Activated CD4-positive, alpha-beta memory T cell treated with anti-CD3 and anti-CD28 coated beads for 36 hours (primary cell): Measurements from ENCODE around the gene MOGAT3. TPM values are rescaled to one million over a fixed set of nuclear protein-coding genes. Genes with fewer than 3 reads are reported as not detected.

Source experiments
- CTCF ChIA-PET: fragments of 350-600 bp; sonication (Branson Sonifier 250); formaldehyde crosslinking; loops from one replicate; lab custom pipeline; 2021; ENCODE audit warnings: antibody characterized with exemption, inconsistent platforms; lab: Charles Lee
- POLR2A ChIA-PET: fragments of 350-600 bp; sonication (Branson Sonifier 250); formaldehyde crosslinking; loops from one replicate; lab custom pipeline; 2021; ENCODE audit warnings: antibody characterized with exemption; lab: Charles Lee
- DNase-seq: peaks from one replicate; pipeline ENCODE4 v3.0.0-alpha.2; 2020
- H3K27ac Mint-ChIP-seq: one replicate; pipeline ENCODE4 v1.8.0; 2021; ENCODE audit warnings: mixed read lengths
- H3K27me3 Mint-ChIP-seq: one replicate; pipeline ENCODE4 v1.8.0; 2021; ENCODE audit warnings: mixed read lengths
- H3K36me3 Mint-ChIP-seq: one replicate; pipeline ENCODE4 v1.8.0; 2021; ENCODE audit warnings: mixed read lengths
- H3K4me1 Mint-ChIP-seq: one replicate; pipeline ENCODE4 v1.8.0; 2021; ENCODE audit warnings: low read depth, mixed read lengths
- H3K4me3 Mint-ChIP-seq: one replicate; pipeline ENCODE4 v1.8.0; 2021; ENCODE audit warnings: mild to moderate bottlenecking, mixed read lengths
- H3K9me3 Mint-ChIP-seq: one replicate; pipeline ENCODE4 v1.8.0; 2021; ENCODE audit warnings: mixed read lengths
- intact Hi-C: fragments of 100-400 bp; cut with micrococcal nuclease; formaldehyde crosslinking; loops from one replicate; pipeline ENCODE4 v1.15.1; 2023
- total RNA-seq, 2 experiments: library from RNA; stranded (reverse); gene quantifications; one replicate each; pipeline ENCODE4 v1.2.3, GENCODE V29; 2021

MOGAT3 gene
- total RNA-seq, 2 experiments from 2014 or later: not detected

GRCh38 chr7:101179713-101180112, 21.1 kb downstream of the MOGAT3 start:
- H3K27ac Mint-ChIP-seq: no peak overlapping the region
- peaks cover 9% of the 10 kb centered on the region for H3K4me1 Mint-ChIP-seq
- intact Hi-C loops: no loop called here

GRCh38 chr7:101179117-101179516, 21.7 kb downstream of the MOGAT3 start:
- Mint-ChIP-seq H3K27ac (no peak overlapping the region), H3K27me3 (peaks cover 56% of the 10 kb centered on the region), H3K4me3 (no peak overlapping the region), H3K9me3 (no peaks in the 10 kb centered on the region), H3K36me3 (no peaks in the 10 kb centered on the region), H3K4me1 (peaks cover 15% of the 10 kb centered on the region)
- ChIA-PET POLR2A (no interaction called here), CTCF (interaction anchor here (6.9 kb wide), 1 partner anchor 13 kb away, joined by 34 read pairs; no protein-coding TSS in a partner anchor)
- no peak for DNase-seq
- intact Hi-C loops: no loop called here

More at GRCh38 chr7:101179713-101180112, 21.1 kb downstream of the MOGAT3 start:
- CTCF ChIA-PET: no interaction called here
- no peaks in the 10 kb centered on the region for H3K36me3 Mint-ChIP-seq
- no peak overlapping the region for H3K4me3 Mint-ChIP-seq
- POLR2A ChIA-PET: no interaction called here
- H3K27me3 Mint-ChIP-seq: peaks cover 51% of the 10 kb centered on the region
- no peaks in the 10 kb centered on the region for H3K9me3 Mint-ChIP-seq
- DNase-seq: no peak

GRCh38 chr7:101177644-101178043, 23.2 kb downstream of the MOGAT3 start:
- no peak overlapping the region for H3K27ac Mint-ChIP-seq
- no peaks in the 10 kb centered on the region for H3K36me3 Mint-ChIP-seq
- no peak for DNase-seq
- peaks cover 25% of the 10 kb centered on the region for H3K4me1 Mint-ChIP-seq
- peaks cover 66% of the 10 kb centered on the region for H3K27me3 Mint-ChIP-seq
- no peaks in the 10 kb centered on the region for H3K9me3 Mint-ChIP-seq
- H3K4me3 Mint-ChIP-seq: no peak overlapping the region
- ChIA-PET POLR2A (no interaction called here), CTCF (interaction anchor here (0.8 to 6.9 kb wide), 5 partner anchors 9 to 105 kb away, joined by 3 to 34 read pairs (median 3); no protein-coding TSS in a partner anchor)
- intact Hi-C loops: no loop called here

- H3K27ac Mint-ChIP-seq: peak overlapping the region; percentile 5
- intact Hi-C loops: no loop called here
- H3K36me3 Mint-ChIP-seq: no peaks in the 10 kb centered on the region
- H3K4me1 Mint-ChIP-seq: peaks cover 38% of the 10 kb centered on the region
- ChIA-PET CTCF (interaction anchor here (2.7 to 6.9 kb wide), 2 partner anchors 17 to 32 kb away, joined by 27 to 34 read pairs; no protein-coding TSS in a partner anchor), POLR2A (interaction anchor here (0.8 kb wide), 1 partner anchor 25 kb away, joined by 5 read pairs; no protein-coding TSS in a partner anchor)
- no peak overlapping the region for H3K4me3 Mint-ChIP-seq
- H3K27me3 Mint-ChIP-seq: peaks cover 69% of the 10 kb centered on the region
- no peak for DNase-seq
- no peaks in the 10 kb centered on the region for H3K9me3 Mint-ChIP-seq
Observed at GRCh38 chr7:101175664-101176063, 25.2 kb downstream of the MOGAT3 start.

- ChIA-PET POLR2A (interaction anchor here (1.0 kb wide), 1 partner anchor 9 kb away, joined by 5 read pairs; the partner anchor contains the start of gene VGF), CTCF (interaction anchor here (0.7 to 6.9 kb wide), 6 partner anchors 9 to 108 kb away, joined by 4 to 34 read pairs (median 5); partner anchors contain the start of gene VGF)
- intact Hi-C loops: loop anchor here (5.0 kb wide), 1 partner anchor 287 kb away; the partner anchor contains the start of gene UFSP1
- peak overlapping the region; percentile 20 for H3K4me3 Mint-ChIP-seq
- H3K36me3 Mint-ChIP-seq: no peaks in the 10 kb centered on the region
- H3K27ac Mint-ChIP-seq: no peak overlapping the region
- no peaks in the 10 kb centered on the region for H3K9me3 Mint-ChIP-seq
- H3K4me1 Mint-ChIP-seq: peaks cover 44% of the 10 kb centered on the region
- no peak for DNase-seq
- H3K27me3 Mint-ChIP-seq: peaks cover 74% of the 10 kb centered on the region
Observed at GRCh38 chr7:101174322-101174854, 26.4 kb downstream of the MOGAT3 start.

- POLR2A ChIA-PET: interaction anchor here (1.0 kb wide), 1 partner anchor 8 kb away, joined by 5 read pairs; the partner anchor contains the start of gene VGF
- peaks cover 74% of the 10 kb centered on the region for H3K27me3 Mint-ChIP-seq
- no peaks in the 10 kb centered on the region for H3K36me3 Mint-ChIP-seq
- intact Hi-C loops: loop anchor here (5.0 kb wide), 1 partner anchor 286 kb away; the partner anchor contains the start of gene UFSP1
- DNase-seq: peak; percentile 86
- H3K4me1 Mint-ChIP-seq: peaks cover 46% of the 10 kb centered on the region
- no peak overlapping the region for H3K27ac Mint-ChIP-seq
- H3K4me3 Mint-ChIP-seq: no peak overlapping the region
- no peaks in the 10 kb centered on the region for H3K9me3 Mint-ChIP-seq
- CTCF ChIA-PET: interaction anchor here (0.7 to 6.9 kb wide), 7 partner anchors 9 to 109 kb away, joined by 3 to 34 read pairs (median 4); partner anchors contain the start of gene VGF
Observed at GRCh38 chr7:101173752-101174244, 27.0 kb downstream of the MOGAT3 start.

GRCh38 chr7:101172854-101173751, 27.7 kb downstream of the MOGAT3 start:
- peak; percentile 54 for DNase-seq
- POLR2A ChIA-PET: interaction anchor here (1.0 kb wide), 1 partner anchor 8 kb away, joined by 5 read pairs; the partner anchor contains the start of gene VGF
- H3K4me1 Mint-ChIP-seq: peaks cover 51% of the 10 kb centered on the region
- H3K27me3 Mint-ChIP-seq: peaks cover 79% of the 10 kb centered on the region
- no peaks in the 10 kb centered on the region for H3K36me3 Mint-ChIP-seq
- no peak overlapping the region for H3K27ac Mint-ChIP-seq
- intact Hi-C loops: loop anchor here (5.0 kb wide), 1 partner anchor 286 kb away; the partner anchor contains the start of gene UFSP1
- CTCF ChIA-PET: interaction anchor here (0.7 to 6.9 kb wide), 7 partner anchors 19 to 110 kb away, joined by 3 to 34 read pairs (median 4); no protein-coding TSS in a partner anchor
- no peaks in the 10 kb centered on the region for H3K9me3 Mint-ChIP-seq
- no peak overlapping the region for H3K4me3 Mint-ChIP-seq

- Mint-ChIP-seq H3K27me3 (peaks cover 80% of the 10 kb centered on the region), H3K36me3 (no peaks in the 10 kb centered on the region), H3K27ac (no peak overlapping the region), H3K4me3 (peak overlapping the region; percentile 23), H3K9me3 (no peaks in the 10 kb centered on the region), H3K4me1 (peaks cover 57% of the 10 kb centered on the region)
- intact Hi-C loops: loop anchor here (5.0 kb wide), 1 partner anchor 285 kb away; the partner anchor contains the start of gene UFSP1
- ChIA-PET CTCF (interaction anchor here (0.7 to 6.9 kb wide), 7 partner anchors 9 to 30 kb away, joined by 3 to 34 read pairs (median 4); no protein-coding TSS in a partner anchor), POLR2A (no interaction called here)
- DNase-seq: no peak
Observed at GRCh38 chr7:101172005-101172853, 28.6 kb downstream of the MOGAT3 start.

GRCh38 chr7:101171442-101171837, 29.4 kb downstream of the MOGAT3 start:
- Mint-ChIP-seq H3K9me3 (no peaks in the 10 kb centered on the region), H3K27ac (no peak overlapping the region), H3K4me3 (no peak overlapping the region), H3K36me3 (no peaks in the 10 kb centered on the region), H3K27me3 (peaks cover 80% of the 10 kb centered on the region), H3K4me1 (peaks cover 63% of the 10 kb centered on the region)
- ChIA-PET CTCF (interaction anchor here (0.7 to 2.8 kb wide), 7 partner anchors 8 to 29 kb away, joined by 3 to 24 read pairs (median 4); no protein-coding TSS in a partner anchor), POLR2A (no interaction called here)
- intact Hi-C loops: loop anchor here (2.0 to 5.0 kb wide), 2 partner anchors 27 to 284 kb away; partner anchors contain the start of gene UFSP1
- DNase-seq: no peak

GRCh38 chr7:101170617-101171441, 30.0 kb downstream of the MOGAT3 start:
- peak overlapping the region; percentile 24 for H3K27ac Mint-ChIP-seq
- CTCF ChIA-PET: interaction anchor here (1.0 to 2.8 kb wide), 9 partner anchors 8 to 276 kb away, joined by 3 to 24 read pairs (median 4); partner anchors contain the start of genes ACHE and MOGAT3
- intact Hi-C loops: loop anchor here (2.0 to 5.0 kb wide), 2 partner anchors 26 to 284 kb away; partner anchors contain the start of gene UFSP1
- H3K4me3 Mint-ChIP-seq: no peak overlapping the region
- H3K36me3 Mint-ChIP-seq: no peaks in the 10 kb centered on the region
- H3K27me3 Mint-ChIP-seq: peaks cover 81% of the 10 kb centered on the region
- POLR2A ChIA-PET: no interaction called here
- H3K4me1 Mint-ChIP-seq: peaks cover 69% of the 10 kb centered on the region
- no peak for DNase-seq
- H3K9me3 Mint-ChIP-seq: no peaks in the 10 kb centered on the region
